Left ventricle myocardium superior (tissue), 1 donor: ENCODE measurements around the gene EPHA3. TPM values are rescaled to one million over a fixed set of nuclear protein-coding genes. Genes with fewer than 3 reads are reported as not detected.

ENCODE experiments used
- ATAC-seq: fragments of 200-7000 bp; cut with Tn5 transposase; one replicate; pipeline ENCODE4 v1.9.1; 2020; ENCODE audit warnings: mild to moderate bottlenecking, moderate library complexity
- DNase-seq: peaks from one replicate; pipeline ENCODE4 v3.0.0-alpha.2; 2020
- intact Hi-C: fragments of 100-400 bp; cut with micrococcal nuclease; formaldehyde crosslinking; loops from one replicate; pipeline ENCODE4 v1.11.0; 2022
- total RNA-seq: library from RNA; stranded (reverse); fragmentation: NEBNext Ultra II Directional; extraction: Animal tissue kit (Norgen Biotek cat#: 25700); gene quantifications from one replicate; pipeline ENCODE4 v1.2.1, GENCODE V29; 2021
- donor health status: DM: no; HTN: yes; CAD: no; lungs with severe emphysema.

EPHA3 gene
- total RNA-seq, 1 donor from 2014 or later: 1.9 TPM

DNA sequence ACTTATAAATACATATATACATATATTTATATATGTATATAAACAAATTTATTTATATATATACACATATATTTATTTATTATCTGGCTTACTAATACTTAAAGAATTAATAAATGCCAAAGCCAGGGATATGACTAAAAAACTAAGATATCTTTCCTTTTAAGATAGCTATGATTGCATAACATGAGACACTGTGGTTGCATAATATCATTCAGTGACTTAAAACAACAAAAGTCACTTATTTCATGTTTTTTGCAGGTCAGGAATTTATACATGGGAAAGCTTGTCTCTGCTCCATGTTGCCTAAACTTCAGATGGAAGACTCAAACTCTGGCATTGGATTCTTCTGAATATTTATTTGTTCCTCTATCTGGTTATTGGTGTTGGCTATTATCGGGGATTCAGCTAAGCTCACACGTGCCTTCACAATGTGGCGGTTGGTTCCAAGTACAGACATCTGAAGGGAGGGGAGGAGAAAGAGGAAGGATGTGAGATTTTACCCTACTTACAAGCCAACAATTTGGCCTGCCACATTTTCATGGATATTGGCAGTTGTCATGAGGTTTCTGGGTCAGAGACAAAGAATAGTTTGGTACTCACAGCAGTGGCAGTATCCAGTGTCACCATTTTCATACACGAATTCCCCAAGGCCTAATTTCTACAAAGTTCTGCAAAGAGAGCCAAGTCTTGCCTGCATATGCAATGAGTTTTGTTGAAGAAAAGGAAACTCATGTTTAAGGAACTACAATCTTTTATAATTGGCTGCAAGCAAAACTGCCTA, 381.6 kb downstream of the EPHA3 start:
- intact Hi-C loops: no loop called here
- no peak for DNase-seq

DNA sequence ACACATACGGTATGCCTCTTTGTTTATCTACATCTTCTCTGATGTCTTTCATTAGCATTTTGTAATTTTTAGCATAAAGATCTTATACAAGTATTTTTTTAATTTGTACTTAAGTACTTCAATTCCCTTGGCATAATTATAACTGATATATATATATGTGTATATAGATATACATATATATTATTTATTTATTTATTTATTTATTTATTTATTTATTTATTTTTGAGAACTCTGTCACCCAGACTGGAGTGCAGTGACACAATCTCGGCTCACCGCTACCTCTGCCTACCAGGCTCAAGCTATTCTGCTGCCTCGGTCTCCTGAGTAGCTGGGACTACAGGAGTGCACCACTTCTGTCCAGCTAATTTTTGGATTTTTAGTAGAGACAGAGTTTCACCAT, 382.7 kb downstream of the EPHA3 start:
- intact Hi-C loops: no loop called here
- no peak for ATAC-seq
- no peak for DNase-seq

More for the DNA sequence above, 381.6 kb downstream of the EPHA3 start:
- ATAC-seq: peak; percentile 62

DNA sequence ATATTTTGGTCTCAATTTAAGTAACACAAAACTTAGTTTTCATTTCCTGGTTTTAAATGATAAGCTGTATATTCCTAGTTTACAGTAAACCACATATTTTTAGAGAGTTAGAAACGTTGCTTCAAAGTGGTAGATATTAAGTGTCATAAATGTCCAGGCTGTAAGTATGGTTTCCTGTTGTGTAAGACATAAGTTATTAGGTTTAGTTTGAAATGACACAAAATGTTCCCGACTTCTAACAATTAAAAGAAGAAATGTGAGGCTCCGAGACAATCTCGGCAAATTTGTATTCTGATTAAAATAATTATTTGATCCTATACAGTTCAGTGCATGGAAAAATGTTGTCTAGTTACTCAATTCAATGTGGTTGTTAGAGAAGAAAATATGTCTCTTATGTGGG, 387.3 kb downstream of the EPHA3 start:
- no peak for DNase-seq
- no peak for ATAC-seq
- intact Hi-C loops: no loop called here

DNA sequence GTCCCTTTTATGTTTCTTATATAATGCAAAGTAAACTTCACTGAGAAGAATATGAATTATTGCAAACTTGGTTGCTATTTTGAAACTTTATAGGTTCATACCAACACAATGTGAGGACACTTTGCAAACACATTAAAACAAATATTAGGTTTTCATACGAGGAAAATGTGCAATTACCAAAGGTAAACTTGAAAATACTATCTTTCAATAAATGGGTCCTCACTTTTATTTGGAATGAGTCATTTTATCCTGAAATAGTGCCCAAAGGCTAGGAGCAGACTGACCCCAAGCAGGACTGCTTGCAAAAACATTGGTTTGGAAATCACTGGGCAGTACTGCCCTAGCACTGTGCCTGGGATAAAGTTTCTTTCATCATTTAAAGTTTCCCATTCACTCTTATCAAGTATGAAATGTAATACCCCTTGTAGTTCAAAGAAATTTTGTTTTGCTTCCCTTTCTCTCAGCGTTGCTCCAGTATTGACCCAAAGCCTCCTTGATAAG, 396.5 kb downstream of the EPHA3 start:
- DNase-seq (no peak), ATAC-seq (no peak)
- intact Hi-C loops: no loop called here

DNA sequence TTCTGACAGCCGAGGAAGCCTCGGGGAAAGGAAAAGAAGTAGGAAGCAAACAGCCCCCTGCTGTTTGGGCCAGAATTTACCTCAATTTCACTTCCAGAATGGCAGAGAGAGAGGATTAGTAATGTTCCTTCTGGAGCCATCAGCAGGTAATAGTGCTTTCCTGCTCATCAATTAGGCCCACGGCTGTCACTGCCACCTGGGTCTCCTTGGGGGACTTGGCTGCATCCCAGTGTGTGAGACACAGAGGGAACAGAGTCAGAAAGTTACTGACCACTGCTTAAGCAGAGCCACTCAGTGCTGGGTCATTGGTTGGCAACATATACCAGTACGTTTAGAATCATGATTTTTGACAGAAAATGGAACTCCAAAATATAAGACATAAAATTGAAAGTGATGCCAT, 397.0 kb downstream of the EPHA3 start:
- ATAC-seq (no peak), DNase-seq (no peak)
- intact Hi-C loops: no loop called here

DNA sequence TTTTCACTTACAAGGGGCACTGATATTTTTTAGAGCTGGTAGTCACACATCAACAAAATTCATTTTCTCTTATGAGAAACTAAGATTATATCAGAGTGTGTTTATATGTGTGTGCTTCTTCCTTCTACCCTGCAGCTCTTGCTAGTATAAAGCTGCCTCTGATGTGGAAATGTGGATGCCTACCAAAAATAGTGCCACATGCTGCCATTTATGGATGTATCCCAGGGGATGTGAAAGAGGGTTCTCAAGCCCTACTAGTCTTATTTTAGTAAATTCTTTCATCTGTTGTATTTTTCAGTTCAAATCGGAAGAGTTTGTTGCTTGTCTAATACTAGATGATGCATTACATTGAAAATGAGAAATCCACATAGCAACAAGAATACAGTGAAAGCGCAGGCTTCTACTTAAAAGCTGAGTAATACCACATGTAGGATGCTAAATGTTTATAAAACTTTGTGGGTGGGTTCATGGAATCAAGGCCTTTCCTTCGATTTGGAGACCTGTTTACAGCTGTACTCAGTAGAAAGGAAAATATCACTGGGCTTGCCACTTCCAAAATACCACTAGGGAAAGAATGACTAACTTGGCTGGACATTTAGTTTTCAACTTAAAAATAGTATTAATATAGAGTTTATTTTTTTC, 399.2 kb downstream of the EPHA3 start:
- peak; percentile 37 for ATAC-seq
- no peak for DNase-seq
- intact Hi-C loops: no loop called here

DNA sequence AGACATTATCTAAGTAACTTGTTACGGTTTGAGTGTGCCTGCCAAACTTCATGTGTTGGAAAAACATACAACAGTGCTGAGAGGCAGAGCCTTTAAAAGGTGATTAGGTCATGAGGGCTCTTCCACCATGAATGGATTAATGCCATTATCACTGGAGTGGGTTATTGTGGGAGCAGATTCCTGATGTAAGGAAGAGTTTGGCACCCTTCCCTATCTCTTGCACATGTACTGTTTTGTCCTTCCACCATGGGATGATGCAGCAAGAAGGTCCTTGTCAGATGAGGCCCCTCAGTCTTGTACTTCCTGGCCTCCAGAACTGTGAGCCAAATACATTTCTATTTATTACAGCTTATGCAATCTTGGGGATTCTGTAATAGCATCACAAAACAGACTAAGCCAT, 413.9 kb downstream of the EPHA3 start:
- peak; percentile 68 for ATAC-seq
- intact Hi-C loops: no loop called here
- no peak for DNase-seq

DNA sequence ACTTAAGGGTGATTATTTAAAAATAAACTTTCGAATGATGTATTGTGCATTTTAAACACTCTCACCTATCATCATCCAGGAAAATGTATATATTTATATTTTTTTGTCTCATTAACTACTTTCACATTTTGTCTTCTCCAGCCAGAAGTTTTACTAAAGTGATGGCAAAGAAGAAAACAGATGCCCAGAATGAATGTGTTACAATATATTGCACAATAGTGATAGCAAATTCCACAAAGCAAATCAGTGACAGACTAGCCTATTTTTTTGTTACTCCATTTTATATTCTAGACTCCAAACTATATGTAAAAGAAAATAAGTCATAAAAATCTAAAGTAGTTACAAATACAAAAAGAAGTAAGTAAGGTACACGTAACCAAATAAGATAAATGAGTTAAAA, 414.7 kb downstream of the EPHA3 start:
- DNase-seq (no peak), ATAC-seq (no peak)
- intact Hi-C loops: no loop called here

DNA sequence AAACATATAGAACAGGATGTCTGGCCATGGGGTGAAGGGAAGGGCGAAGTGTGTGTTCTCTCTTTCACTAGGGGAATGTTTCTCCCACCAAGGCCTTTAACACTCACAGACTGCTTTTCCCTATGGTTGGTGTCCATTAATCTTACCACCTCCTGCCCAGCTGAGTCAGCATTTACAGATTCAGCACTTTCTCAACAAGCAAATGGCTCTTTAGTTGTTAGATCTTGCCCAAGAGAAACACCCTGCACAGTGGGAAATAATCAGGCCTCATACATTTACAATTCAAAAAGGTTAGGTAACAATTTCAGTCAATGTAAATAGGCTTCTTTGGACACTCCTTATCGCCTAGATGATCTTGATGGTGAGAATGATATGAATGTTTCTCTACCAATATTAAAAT, 418.2 kb downstream of the EPHA3 start:
- intact Hi-C loops: no loop called here
- ATAC-seq (no peak), DNase-seq (no peak)

DNA sequence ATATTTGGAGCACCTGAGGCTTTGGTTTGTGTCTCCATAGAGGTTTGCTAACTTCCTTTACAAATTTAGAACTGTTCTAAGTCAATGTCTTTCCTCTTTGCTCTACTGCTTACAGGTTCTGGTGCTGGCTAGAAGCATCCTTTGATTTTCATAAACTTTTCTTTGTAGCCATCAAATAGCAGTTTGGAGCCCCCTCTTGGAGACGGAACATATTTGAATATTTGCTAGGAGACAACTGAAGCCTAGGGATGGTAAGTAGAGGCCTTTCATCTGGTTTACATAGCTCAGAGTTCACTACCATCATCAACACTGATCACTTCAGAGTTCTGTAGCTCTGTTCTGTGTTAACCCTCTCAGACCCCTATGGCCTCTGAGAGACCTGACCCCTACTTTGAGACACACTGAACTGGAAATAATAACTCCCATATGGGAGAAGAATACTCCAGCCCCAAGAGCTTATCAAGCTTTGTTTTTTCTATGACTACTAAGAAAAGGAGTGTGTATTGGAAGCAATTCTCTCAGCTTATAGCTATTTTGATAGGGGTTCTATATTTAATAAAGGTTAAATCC, 420.4 kb downstream of the EPHA3 start:
- DNase-seq (no peak), ATAC-seq (no peak)
- intact Hi-C loops: no loop called here
